ENCODE results near the gene LBHD2.

The LBHD2 gene

GRCh38 chr14:103122585-103122946, 38.6 kb downstream of the LBHD2 start:
- DNase-seq = peak; percentile 10

GRCh38 chr14:103122947-103123633, 39.1 kb downstream of the LBHD2 start, which contains the start of gene TNFAIP2:
Gene TNFAIP2 (plus strand): TSS chr14:103123461. CDS start chr14:103126458, 2,997 bp downstream.
- no peak for DNase-seq

GRCh38 chr14:103123634-103124500, 39.9 kb downstream of the LBHD2 start:
- no peak for DNase-seq

- no peak for DNase-seq
Observed at GRCh38 chr14:103124501-103125001, 40.5 kb downstream of the LBHD2 start.

- DNase-seq = no peak
Observed at GRCh38 chr14:103125098-103126070, 41.4 kb downstream of the LBHD2 start.

- DNase-seq = no peak
Observed at GRCh38 chr14:103126088-103126872, 42.3 kb downstream of the LBHD2 start.

- no peak for DNase-seq
Observed at GRCh38 chr14:103126873-103127304, 42.9 kb downstream of the LBHD2 start.

- no peak for DNase-seq
Observed at GRCh38 chr14:103127356-103127755, 43.3 kb downstream of the LBHD2 start.

- no peak for DNase-seq
Observed at GRCh38 chr14:103127861-103128598, 44.0 kb downstream of the LBHD2 start.

GRCh38 chr14:103128631-103129300, 44.8 kb downstream of the LBHD2 start:
- DNase-seq = no peak

- DNase-seq = no peak
Observed at GRCh38 chr14:103129301-103130016, 45.4 kb downstream of the LBHD2 start.

GRCh38 chr14:103130017-103130764, 46.2 kb downstream of the LBHD2 start:
- DNase-seq = no peak

- DNase-seq = no peak
Observed at GRCh38 chr14:103130965-103131364, 47.0 kb downstream of the LBHD2 start.

GRCh38 chr14:103131580-103131979, 47.6 kb downstream of the LBHD2 start:
- DNase-seq = no peak

GRCh38 chr14:103132381-103133209, 48.6 kb downstream of the LBHD2 start:
- DNase-seq = no peak

GRCh38 chr14:103133210-103134140, 49.5 kb downstream of the LBHD2 start:
- DNase-seq = no peak

- DNase-seq = no peak
Observed at GRCh38 chr14:103134405-103134804, 50.4 kb downstream of the LBHD2 start.

All from KG1 (cell line).